ENCODE data around the gene LRRC36. TPM values are rescaled to one million over a fixed set of nuclear protein-coding genes. Genes with fewer than 3 reads are reported as not detected.

The LRRC36 gene
- total and polyA plus RNA-seq, 2 experiments from 2014 or later = 1.2 TPM; not detected in 1

GRCh38 chr16:67333315-67333714 is 6.7 kb downstream of the LRRC36 start (continued):
- TF ChIP-seq ZNF462 (CRISPR knock-in tag; IDR thresholded peaks at IDR 0.05) = no peak
- TF ChIP-seq JUNB (IDR thresholded peaks at IDR 0.05; ENCODE audit: unreplicated experiment) = no peak
- no peak for TF ChIP-seq EZH2 (IDR thresholded peaks at IDR 0.05; ENCODE audit: low read depth, unreplicated experiment)
- TF ChIP-seq CTCF (conservative IDR thresholded peaks at IDR 0.05; ENCODE audit: low read depth in 2 of 2) = no peak
- TF ChIP-seq REST (IDR thresholded peaks at IDR 0.05; ENCODE audit: unreplicated experiment) = no peak
- no peak for TF ChIP-seq CREB1 (CRISPR knock-in tag; IDR thresholded peaks at IDR 0.05; ENCODE audit: low read depth)
- TF ChIP-seq POLR2AphosphoS5 (IDR thresholded peaks at IDR 0.05; ENCODE audit: low read depth) = no peak
- TF ChIP-seq STAT1 (IDR thresholded peaks at IDR 0.05; ENCODE audit: unreplicated experiment) = no peak
